CD4-positive, alpha-beta T cell treated with Interleukin-2 at 100 ng/mL for 4 hours (primary cell): Measurements from ENCODE around the gene CANT1.
A peak's percentile ranks its signal among the peaks of the same experiment; 100 is the strongest.

Experiments used
- DNase-seq: peaks from one replicate; pipeline ENCODE4 v3.0.0-alpha.2; 2020; ENCODE audit warnings: low spot score

The CANT1 gene

DNA sequence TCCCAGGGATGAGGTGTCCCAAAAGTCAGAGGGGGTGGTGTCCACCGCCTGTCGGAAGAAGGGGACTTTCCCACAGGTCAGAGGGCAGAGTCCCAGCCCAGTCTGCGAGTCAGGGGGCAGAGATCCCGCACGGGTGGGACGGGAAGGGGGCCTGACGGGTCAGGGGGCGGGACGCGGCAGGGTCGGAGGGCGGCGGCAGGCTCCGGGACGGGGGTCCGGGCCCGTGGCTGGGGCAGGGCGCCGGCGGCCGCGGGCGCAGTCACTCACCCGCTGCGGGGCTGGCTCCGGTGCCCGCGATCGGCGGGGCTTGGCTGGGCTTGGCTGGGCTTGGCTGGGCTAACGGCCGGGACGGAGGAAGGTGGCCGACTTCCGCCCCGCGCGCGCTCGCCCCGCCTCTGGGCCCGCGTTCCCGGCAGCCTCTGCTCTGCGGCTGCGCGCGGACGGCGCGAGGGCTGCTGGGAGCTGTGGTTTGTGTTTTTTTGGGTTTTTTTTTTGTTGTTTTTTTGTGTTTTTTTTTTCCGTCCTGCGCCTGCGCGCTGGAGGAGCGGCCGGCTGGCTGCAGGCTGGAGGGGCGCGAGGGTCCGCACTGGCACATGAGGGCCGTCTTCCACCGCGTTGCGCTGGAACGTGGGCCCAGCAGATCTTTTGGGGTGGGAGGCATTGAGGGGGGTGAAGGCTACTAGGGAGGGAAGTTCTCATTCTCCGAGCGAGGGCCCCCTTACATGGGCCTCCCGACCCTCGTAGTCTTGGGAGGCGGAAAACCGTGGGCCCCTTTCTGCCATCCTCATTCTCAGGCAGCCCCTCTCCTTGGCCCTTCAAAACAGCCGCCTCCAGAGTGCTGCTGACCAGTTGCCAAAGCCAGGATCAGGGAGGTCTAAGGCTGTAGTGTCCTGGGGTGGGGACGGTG, at the start of gene CANT1:
Gene CANT1, minus strand, starts transcription at position 368 of the 907 bp plus-strand sequence. CDS start 12,142 bp downstream, outside the sequence.
- DNase-seq, result peak; percentile 81

DNA sequence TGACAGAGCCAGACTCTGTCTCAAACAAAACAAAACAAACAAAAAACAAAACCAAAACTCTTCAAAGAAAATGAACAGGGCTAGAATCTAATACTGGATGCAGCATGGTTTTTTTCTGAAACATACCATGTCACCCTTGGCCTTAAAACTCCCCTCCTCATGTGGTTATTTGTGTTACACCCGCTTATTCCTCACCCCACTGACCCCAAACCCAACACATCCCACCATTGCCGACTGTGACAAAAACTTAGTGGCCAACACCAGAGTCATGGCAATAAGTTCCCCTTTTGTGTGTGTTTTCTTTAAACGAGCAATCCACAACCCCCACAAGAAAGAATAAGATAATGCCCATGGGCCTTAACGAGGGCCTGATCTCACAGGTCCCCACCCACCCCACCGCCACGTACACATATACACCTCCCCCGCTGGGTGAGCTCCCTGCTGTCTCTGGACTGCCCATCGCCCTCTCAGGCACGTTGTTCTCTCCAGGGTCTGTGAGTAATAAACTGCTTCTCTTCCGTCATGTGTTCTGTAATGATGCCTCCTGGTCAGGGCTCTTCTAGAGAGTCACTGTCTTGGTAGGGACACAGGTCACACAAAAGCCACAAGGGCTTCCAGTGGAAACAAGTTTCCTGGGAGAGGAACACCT, 48.3 kb upstream of the CANT1 start:
- no peak for DNase-seq

DNA sequence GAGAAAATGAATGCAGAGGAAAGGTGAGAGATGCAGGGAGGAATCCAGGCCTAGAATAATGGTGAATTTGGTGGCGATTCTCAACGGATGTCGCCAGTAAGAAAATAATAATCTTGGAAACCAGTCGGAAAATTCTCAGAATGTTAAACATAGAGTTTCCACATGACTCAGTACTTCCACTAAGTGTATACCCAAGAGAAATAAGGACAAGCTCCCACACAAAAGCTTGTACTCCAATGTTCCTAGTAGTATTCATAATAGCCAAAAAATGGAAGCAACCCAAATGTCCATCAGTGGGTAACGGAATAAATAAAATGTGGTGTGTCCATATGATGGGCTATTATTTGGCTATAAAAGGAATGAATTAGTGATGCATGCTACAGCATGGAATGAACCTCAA, 45.6 kb upstream of the CANT1 start:
- no peak for DNase-seq

DNA sequence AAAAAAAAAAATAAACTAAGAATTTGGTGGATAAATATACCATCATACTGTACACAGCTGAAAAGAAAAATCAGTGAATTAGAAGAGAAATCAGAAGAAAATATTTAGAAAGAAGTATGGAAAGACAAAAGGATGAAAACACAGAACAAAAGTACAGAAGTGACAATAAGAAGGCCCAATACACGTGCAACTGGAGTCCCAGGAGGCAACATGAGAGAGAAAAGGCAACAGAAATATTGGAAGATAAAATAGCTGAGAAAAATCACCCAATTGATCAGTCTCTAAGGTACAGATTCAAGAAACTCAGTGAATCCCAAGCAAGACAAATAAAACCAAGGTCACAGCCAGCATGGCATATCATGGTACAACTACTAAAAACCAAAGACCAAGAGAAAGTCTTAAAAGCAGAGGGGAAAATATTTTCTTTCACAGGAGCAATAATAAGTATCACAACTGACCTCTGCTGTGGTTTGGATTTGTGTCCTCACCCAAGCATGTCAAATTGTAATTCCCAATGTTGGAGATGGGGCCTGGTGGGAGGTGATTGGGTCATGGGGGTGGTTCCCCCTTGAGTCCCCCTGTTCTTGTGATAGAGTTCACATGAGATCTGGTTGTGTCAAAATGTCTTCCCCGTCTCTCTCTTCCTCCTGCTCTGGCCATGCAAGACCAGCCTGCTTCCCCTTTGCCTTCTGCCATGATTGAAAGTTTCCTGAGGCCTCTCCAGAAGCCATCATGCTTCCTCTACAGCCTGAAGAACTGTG, 44.8 kb upstream of the CANT1 start:
- no peak for DNase-seq

DNA sequence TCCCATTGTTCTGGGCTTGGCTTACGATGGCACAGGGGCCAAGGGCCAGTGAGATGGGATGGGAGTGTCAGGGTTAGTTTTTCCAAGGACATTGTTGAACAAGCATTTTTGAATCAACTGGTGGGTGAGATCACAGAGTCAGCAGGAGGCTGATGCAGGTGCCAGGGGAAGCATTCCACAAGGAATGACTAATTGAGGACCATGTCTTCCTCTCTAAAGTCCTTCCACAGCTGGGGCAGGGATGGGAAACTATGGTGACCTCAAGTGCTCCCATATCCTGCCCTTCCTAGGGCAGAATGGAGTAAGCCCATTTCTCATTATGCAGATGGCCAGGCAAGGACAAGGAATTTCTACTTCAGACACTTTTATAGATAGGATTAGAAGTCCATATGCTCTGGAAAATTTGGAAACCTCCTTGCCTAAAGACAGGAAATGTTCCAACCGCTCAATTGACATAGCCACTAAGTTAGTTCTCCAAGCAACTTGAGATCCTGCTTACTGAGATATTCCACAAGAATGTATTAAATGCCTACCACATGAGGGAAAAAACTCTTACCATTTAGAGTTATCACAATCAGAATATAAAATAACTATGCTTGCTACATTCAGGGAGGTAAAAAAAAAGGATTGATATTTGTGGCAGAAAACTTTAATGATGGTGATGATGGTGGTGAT, 43.8 kb upstream of the CANT1 start:
- no peak for DNase-seq

DNA sequence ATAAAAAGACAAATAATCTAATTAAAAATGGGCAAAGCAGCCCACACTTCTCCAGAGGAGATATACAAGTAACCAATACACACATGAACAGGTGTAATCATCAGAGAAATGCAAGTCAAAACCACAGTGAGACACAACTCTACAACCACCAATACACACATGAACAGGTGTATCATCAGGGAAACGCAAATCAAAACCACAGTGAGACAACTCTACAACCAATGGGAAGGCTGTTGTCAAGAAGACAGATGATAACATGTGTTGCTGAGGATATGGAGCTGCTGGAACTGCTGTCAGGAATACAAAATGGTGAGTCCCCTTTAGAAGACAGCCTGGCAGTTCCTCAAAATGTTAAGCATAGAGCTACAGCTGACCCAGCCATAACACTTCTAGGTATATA, 42.6 kb upstream of the CANT1 start:
- no peak for DNase-seq

DNA sequence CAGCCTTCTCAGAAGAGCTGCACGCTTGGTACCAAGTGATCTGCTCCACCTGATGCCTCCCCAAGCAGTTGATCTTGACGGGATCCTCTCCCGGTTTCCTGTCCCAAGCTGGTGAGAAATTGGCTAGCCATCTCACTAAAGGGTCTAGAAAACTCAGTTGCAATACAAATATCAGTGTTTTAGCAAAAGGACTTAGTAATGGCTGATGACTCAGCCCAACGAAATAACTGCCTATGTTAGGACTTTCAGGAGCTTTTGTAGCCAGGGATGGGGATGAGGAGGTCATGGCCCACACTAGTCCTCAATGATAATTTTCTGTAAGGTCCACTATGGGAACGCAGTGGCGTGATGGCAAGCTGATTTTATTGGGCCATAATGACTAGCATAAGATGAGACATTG, 41.7 kb upstream of the CANT1 start:
- DNase-seq, result no peak

DNA sequence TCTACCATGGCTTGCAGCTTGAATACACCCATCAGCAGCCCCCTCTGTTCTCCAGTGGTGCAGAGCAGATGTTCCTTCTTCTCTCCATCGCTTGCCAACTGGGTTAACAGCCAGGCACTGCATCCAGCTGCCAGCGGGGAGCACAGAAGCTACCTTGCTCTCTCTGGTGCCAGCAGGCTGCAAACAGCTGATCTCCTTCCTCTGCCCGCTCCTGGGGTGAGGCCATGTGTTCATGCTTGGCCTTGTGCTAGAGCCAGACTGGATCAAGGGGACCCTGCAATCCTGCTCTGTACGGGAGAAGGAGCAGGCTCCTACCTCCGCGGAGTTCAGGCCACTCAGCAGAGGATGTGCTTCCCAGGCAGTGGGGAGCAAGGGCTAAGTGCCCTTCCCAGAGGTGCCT, 41.0 kb upstream of the CANT1 start:
- no peak for DNase-seq

DNA sequence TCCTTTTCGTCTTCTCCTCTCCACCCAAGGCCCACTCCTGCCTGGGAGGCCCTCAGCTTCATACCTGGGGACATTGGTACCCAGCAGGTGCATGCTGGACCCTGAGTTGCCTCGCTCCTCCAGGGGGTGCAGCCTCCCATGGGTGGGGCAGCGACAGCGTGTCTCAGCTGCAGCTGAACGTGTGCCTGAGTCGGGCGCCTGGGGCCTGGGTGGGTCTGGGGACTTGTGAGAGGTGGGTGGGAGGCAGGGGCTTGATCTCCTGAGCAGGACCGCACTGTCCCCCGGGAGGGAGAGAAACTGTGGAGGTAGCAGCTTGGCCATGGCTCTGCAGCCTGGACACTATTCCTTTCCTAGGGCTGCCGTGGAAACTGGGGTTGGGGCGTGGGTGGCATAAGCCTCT, 40.3 kb upstream of the CANT1 start:
- no peak for DNase-seq

DNA sequence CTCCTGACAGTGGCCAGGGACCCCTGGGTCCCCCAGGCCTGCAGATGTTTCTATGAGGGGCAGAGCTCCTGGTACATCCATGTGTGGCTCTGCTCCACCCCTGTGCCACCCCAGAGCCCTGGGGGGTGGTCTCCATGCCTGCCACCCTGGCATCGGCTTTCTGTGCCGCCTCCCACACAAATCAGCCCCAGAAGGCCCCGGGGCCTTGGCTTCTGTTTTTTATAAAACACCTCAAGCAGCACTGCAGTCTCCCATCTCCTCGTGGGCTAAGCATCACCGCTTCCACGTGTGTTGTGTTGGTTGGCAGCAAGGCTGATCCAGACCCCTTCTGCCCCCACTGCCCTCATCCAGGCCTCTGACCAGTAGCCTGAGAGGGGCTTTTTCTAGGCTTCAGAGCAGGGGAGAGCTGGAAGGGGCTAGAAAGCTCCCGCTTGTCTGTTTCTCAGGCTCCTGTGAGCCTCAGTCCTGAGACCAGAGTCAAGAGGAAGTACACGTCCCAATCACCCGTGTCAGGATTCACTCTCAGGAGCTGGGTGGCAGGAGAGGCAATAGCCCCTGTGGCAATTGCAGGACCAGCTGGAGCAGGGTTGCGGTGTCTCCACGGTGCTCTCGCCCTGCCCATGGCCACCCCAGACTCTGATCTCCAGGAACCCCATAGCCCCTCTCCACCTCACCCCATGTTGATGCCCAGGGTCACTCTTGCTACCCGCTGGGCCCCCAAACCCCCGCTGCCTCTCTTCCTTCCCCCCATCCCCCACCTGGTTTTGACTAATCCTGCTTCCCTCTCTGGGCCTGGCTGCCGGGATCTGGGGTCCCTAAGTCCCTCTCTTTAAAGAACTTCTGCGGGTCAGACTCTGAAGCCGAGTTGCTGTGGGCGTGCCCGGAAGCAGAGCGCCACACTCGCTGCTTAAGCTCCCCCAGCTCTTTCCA, 39.5 kb upstream of the CANT1 start:
- DNase-seq, result no peak

DNA sequence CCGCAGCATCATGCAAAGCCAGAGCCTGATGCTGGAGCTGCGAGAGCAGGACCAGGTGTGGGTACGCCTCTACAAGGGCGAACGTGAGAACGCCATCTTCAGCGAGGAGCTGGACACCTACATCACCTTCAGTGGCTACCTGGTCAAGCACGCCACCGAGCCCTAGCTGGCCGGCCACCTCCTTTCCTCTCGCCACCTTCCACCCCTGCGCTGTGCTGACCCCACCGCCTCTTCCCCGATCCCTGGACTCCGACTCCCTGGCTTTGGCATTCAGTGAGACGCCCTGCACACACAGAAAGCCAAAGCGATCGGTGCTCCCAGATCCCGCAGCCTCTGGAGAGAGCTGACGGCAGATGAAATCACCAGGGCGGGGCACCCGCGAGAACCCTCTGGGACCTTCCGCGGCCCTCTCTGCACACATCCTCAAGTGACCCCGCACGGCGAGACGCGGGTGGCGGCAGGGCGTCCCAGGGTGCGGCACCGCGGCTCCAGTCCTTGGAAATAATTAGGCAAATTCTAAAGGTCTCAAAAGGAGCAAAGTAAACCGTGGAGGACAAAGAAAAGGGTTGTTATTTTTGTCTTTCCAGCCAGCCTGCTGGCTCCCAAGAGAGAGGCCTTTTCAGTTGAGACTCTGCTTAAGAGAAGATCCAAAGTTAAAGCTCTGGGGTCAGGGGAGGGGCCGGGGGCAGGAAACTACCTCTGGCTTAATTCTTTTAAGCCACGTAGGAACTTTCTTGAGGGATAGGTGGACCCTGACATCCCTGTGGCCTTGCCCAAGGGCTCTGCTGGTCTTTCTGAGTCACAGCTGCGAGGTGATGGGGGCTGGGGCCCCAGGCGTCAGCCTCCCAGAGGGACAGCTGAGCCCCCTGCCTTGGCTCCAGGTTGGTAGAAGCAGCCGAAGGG, 38.6 kb upstream of the CANT1 start:
- DNase-seq, result no peak

DNA sequence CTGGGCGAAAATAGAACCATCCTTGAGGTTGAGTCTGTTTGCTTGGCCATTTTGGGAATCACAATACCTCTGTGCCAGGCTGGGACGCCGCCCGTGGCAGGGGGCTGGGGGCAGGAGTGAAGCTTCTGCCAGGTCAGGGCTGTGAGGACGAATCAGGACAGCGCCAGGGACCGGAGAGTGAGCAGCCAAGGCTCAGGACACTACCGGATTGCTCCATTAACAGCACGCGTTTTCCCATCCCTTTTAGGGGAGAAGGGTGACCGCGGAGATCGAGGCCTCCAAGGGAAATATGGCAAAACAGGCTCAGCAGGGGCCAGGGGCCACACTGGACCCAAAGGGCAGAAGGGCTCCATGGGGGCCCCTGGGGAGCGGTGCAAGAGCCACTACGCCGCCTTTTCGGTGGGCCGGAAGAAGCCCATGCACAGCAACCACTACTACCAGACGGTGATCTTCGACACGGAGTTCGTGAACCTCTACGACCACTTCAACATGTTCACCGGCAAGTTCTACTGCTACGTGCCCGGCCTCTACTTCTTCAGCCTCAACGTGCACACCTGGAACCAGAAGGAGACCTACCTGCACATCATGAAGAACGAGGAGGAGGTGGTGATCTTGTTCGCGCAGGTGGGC, 37.8 kb upstream of the CANT1 start:
- DNase-seq, result no peak

DNA sequence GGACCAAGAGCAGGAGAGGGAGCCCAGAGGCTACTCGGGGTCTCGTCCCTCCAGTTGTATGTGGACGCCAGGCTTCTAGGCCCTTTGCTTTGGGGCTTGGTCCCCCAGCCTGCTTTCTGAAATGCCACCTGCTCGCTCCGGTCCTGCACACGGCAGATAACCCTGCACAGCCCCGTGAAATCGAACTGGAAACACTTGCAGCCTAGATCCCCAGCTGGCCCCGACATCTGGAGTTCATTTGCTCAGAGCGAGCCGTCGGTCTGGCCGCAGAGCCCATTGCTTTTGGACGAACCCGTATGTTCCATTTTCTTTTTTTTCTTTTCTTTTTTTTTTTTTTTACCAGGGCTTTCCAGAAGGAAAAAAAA, 37.3 kb upstream of the CANT1 start:
- no peak for DNase-seq

DNA sequence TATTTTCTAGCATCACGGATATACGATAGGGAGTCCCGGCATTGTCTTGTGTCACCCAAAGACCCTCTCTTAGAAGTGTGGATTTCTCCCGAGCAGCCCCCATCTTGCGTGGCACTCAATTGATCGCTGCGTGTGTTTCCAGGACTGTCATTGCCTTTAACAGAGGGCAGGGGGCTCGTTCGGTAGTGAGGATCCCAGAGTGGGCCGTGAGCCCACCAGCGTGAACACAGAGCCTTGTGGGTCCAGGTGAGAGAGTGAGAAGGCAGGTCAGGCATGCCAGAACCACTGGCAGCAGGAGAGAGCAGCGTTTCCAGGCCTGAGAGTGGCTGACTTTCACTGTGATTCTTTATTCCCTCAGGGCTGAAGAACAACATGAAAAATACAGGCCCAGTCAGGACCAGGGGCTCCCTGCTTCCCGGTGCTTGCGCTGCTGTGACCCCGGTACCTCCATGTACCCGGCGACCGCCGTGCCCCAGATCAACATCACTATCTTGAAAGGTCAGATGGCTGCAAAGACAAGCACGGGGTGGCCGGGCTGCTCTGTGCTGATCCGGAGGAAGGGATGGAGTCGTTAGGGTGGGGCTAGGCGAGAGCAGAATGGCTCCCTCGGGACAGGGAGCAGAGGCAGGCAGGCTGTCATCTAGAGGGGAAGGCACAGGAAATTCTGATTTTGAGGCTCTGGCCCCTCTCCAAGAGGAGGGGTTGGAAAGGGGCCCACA, 36.8 kb upstream of the CANT1 start:
- no peak for DNase-seq

DNA sequence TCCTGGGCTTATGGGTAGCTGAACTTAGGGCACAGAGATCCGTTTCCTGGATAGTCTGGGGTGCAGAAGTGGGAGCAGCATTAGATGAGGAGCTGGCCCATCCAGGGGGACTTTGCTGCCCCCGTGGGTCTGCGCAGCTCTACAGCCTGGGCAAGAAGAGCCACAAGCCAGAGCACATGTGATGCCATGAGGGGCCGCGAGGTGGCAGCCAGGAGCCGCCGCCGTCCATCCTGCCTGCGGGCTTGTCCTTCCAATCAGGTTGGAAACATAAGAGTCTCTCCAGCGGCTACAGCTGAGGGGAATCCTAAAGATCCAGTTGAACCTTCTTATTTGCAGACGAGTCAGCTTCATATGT, 36.3 kb upstream of the CANT1 start:
- peak; percentile 57 for DNase-seq

DNA sequence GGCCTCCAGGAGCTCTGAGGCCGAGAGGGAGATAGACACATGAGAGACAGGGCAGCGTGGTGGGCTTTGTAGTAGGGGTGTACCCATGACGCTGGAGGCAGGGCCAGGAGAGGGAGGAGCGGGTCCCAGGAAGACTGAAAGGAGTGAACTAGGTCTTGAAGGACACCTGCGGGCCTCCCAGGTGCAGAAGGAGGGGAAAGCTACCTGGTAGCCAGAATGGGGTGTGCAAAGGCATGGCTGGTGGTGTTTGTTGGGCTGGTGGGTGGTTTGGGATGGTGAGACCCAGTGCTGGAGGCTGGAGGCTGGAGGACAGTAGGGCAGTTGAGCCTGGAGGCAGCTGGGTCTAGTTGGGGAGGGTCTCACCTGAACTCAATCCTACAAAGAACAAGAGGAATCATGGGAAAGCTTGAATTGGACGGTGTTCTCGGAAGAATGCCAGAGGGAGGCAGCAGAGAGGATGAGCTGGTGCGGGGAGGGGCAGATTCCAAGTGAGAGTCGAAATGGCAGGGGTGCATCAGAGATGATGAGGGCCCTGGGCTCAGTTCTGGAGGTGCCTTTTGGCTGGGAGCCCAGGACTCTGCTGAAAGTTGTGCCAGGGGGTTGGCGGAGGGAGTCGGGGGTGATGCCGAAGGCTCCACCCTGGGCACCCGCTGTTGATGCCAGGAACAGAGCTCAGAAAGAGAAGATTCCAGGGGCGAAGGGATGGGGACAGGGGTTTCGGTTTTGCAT, 35.6 kb upstream of the CANT1 start:
- no peak for DNase-seq

DNA sequence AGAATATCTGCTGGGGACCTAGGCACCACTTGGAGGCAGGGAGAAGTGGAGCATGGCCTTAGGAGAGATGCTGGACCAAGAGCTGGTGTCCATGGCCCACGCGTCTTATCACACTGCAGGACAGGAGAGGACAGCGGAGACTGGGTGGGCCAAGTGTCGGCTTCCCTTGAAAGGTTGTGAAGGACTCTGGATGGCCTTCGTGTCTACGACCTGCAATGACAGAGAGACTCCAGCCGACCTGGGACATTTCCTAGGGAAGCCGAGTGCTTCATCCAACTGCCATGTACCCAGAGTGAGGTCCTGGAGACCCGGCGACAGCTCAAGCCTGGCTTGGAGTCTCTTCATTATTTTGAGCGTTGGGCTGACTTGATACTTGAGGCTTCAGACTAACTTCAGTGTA, 34.9 kb upstream of the CANT1 start:
- DNase-seq, result no peak

DNA sequence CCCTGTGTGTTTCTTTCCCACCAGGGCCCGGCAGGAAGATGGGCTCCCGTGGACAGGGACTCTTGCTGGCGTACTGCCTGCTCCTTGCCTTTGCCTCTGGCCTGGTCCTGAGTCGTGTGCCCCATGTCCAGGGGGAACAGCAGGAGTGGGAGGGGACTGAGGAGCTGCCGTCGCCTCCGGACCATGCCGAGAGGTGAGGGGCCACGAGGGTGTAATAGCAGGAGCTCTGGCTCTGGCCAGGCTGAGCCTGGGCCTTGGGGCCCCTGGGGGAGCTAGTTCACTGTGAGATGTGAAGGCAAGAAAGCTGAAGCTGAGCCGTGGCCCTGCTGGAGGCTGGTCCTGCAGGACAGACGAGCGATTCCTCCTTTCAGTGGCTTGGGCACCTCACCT, 34.4 kb upstream of the CANT1 start:
- no peak for DNase-seq
